Neural cell (in vitro differentiated cells): Measurements from ENCODE around the gene PRR11. TPM values are rescaled to one million over a fixed set of nuclear protein-coding genes. Genes with fewer than 3 reads are reported as not detected.
A peak's percentile ranks its signal among the peaks of the same experiment; 100 is the strongest.

Source experiments
- H2AFZ ChIP-seq: fragments of 200-600, 300-800 bp; sonication (generic), shearing (Covaris generic); 2 replicates; pipeline ENCODE4 v1.6.0; 2014; ENCODE audit warnings: low read depth, mild to moderate bottlenecking, antibody characterized with exemption, low read length, moderate library complexity
- H3F3A ChIP-seq: fragments of 200-600 bp; shearing (Covaris generic); 2 replicates; pipeline ENCODE4 v1.6.1; 2016; ENCODE audit warnings: mild to moderate bottlenecking, moderate library complexity, mixed read lengths, antibody characterized with exemption, low read length; ENCODE audit not compliant: insufficient read depth, poor library complexity, severe bottlenecking
- H3K27ac ChIP-seq: fragments of 200-600, 300-800 bp; sonication (generic), shearing (Covaris generic); 2 replicates; pipeline ENCODE4 v1.5.1; 2014; ENCODE audit warnings: mild to moderate bottlenecking, low read length, moderate library complexity
- H3K27me3 ChIP-seq: fragments of 300-800, 200-600 bp; sonication (generic), shearing (Covaris generic); 2 replicates; pipeline ENCODE4 v1.6.0; 2014; ENCODE audit warnings: mild to moderate bottlenecking, low read depth, low read length, moderate library complexity; ENCODE audit not compliant: insufficient read depth
- H3K36me3 ChIP-seq: fragments of 300-800, 200-600 bp; sonication (generic), shearing (Covaris generic); 2 replicates; pipeline ENCODE4 v1.5.1; 2014; ENCODE audit warnings: mild to moderate bottlenecking, antibody characterized with exemption, low read length, moderate library complexity; ENCODE audit not compliant: insufficient read depth
- H3K4me2 ChIP-seq: fragments of 300-800, 200-600 bp; sonication (generic), shearing (Covaris generic); 2 replicates; pipeline ENCODE4 v1.6.0; 2014; ENCODE audit warnings: mild to moderate bottlenecking, low read length
- H3K4me3 ChIP-seq: fragments of 300-800, 200-600 bp; sonication (generic), shearing (Covaris generic); 2 replicates; pipeline ENCODE4 v1.5.1; 2014; ENCODE audit warnings: mild to moderate bottlenecking, low read length, moderate library complexity
- H3K79me2 ChIP-seq: fragments of 200-600 bp; shearing (Covaris generic); replicated peaks from 2 replicates; pipeline ENCODE4 v1.6.0; 2014; ENCODE audit warnings: mild to moderate bottlenecking, low read length, moderate library complexity; ENCODE audit not compliant: insufficient read depth
- H3K9ac ChIP-seq: fragments of 300-800, 200-600 bp; sonication (generic), shearing (Covaris generic); 2 replicates; pipeline ENCODE4 v1.6.1; 2016; ENCODE audit warnings: mild to moderate bottlenecking, low read length, mixed read lengths
- H3K9me2 ChIP-seq: fragments of 200-600 bp; shearing (Covaris generic); 2 replicates; pipeline ENCODE4 v1.6.1; 2016; ENCODE audit warnings: mild to moderate bottlenecking, low read length, mixed read lengths; ENCODE audit not compliant: insufficient read depth
- H3K9me3 ChIP-seq: fragments of 200-600, 300-800 bp; sonication (generic), shearing (Covaris generic); 2 replicates; pipeline ENCODE4 v1.6.1; 2016; ENCODE audit warnings: mild to moderate bottlenecking, mixed run types, low read length, moderate library complexity, mixed read lengths
- H4K20me1 ChIP-seq: fragments of 200-600 bp; shearing (Covaris generic); 2 replicates; pipeline ENCODE4 v1.6.1; 2016; ENCODE audit warnings: mild to moderate bottlenecking, mixed run types; ENCODE audit not compliant: insufficient read depth
- EP300 ChIP-seq: fragments of 450-650 bp; conservative IDR thresholded peaks from 2 replicates; pipeline ENCODE4 v1.6.1; 2014; ENCODE audit warnings: antibody characterized with exemption, mild to moderate bottlenecking, moderate library complexity; ENCODE audit not compliant: poor library complexity, severe bottlenecking
- EZH2 ChIP-seq: fragments of 200-600, 300-800 bp; shearing (Covaris generic), sonication (generic); IDR thresholded peaks from 2 replicates; pipeline ENCODE4 v1.6.1; 2014; ENCODE audit warnings: antibody characterized with exemption, low read length, borderline replicate concordance, mild to moderate bottlenecking; ENCODE audit not compliant: insufficient read depth, poor library complexity, severe bottlenecking
- MXI1 ChIP-seq: fragments of 450-650 bp; conservative IDR thresholded peaks from 2 replicates; pipeline ENCODE4 v1.6.1; 2014; ENCODE audit warnings: antibody characterized with exemption, mild to moderate bottlenecking; ENCODE audit not compliant: poor library complexity, severe bottlenecking
- POLR2AphosphoS5 ChIP-seq: IDR thresholded peaks from 2 replicates; pipeline ENCODE4 v1.6.1; 2012
- RAD21 ChIP-seq: fragments of 450-650 bp; conservative IDR thresholded peaks from 2 replicates; pipeline ENCODE4 v1.6.1; 2014; ENCODE audit warnings: antibody characterized with exemption, mild to moderate bottlenecking, moderate library complexity
- SMC3 ChIP-seq: fragments of 450-650 bp; conservative IDR thresholded peaks from 2 replicates; pipeline ENCODE4 v1.6.1; 2014; ENCODE audit warnings: antibody characterized with exemption, mild to moderate bottlenecking, moderate library complexity; ENCODE audit not compliant: poor library complexity
- TAF1 ChIP-seq: IDR thresholded peaks from 2 replicates; pipeline ENCODE4 v1.6.1; 2012; ENCODE audit warnings: low read depth
- polyA plus RNA-seq: library from polyadenylated mRNA; depleted of rRNA; stranded (reverse); fragments of >200 nt; gene quantifications from 2 replicates; pipeline ENCODE4 v1.2.3, GENCODE V29; 2014
- TF ChIP-seq, protein P1 (sequence below): fragments of 450-650 bp; IDR thresholded peaks from 2 replicates; pipeline ENCODE4 v1.5.1; 2014; ENCODE audit warnings: antibody characterized with exemption, mild to moderate bottlenecking, moderate library complexity; ENCODE audit not compliant: poor library complexity, severe bottlenecking
- TF ChIP-seq, protein P2 (sequence below): IDR thresholded peaks from 2 replicates; pipeline ENCODE4 v1.6.1; 2012; ENCODE audit warnings: borderline replicate concordance

Gene PRR11
- polyA plus RNA-seq, 1 donor from 2014 or later: 0.22 TPM

DNA sequence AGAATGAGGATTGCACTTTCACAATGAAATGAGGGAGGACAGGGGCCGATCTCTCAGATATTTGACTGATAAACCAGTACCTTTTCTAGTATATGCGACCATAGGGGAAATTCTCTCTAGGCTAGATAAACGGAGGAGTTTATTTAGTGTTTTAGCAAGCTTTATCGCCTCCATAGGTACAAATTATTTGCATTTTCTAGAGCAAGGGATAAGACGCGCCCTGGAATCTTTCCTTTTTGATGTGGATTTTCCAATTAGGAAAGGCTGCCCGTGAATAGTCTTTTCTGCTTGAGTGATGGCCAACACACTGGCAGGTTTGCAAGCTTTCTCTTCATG is 64.4 kb downstream of the PRR11 start:
- Histone ChIP-seq H4K20me1 (no peaks in the 10 kb centered on the region), H3K36me3 (no peaks in the 10 kb centered on the region), H3F3A (peaks cover 10% of the 10 kb centered on the region), H3K9me3 (no peaks in the 10 kb centered on the region), H3K4me3 (peak overlapping the region; percentile 74), H3K27ac (peak overlapping the region; percentile 99), H2AFZ (peak overlapping the region; percentile 58), H3K79me2 (peaks cover 23% of the 10 kb centered on the region), H3K9ac (peak overlapping the region; percentile 98), H3K9me2 (no peaks in the 10 kb centered on the region), H3K4me2 (peak overlapping the region; percentile 18), H3K27me3 (no peaks in the 10 kb centered on the region)
- TF ChIP-seq, protein P1, sequence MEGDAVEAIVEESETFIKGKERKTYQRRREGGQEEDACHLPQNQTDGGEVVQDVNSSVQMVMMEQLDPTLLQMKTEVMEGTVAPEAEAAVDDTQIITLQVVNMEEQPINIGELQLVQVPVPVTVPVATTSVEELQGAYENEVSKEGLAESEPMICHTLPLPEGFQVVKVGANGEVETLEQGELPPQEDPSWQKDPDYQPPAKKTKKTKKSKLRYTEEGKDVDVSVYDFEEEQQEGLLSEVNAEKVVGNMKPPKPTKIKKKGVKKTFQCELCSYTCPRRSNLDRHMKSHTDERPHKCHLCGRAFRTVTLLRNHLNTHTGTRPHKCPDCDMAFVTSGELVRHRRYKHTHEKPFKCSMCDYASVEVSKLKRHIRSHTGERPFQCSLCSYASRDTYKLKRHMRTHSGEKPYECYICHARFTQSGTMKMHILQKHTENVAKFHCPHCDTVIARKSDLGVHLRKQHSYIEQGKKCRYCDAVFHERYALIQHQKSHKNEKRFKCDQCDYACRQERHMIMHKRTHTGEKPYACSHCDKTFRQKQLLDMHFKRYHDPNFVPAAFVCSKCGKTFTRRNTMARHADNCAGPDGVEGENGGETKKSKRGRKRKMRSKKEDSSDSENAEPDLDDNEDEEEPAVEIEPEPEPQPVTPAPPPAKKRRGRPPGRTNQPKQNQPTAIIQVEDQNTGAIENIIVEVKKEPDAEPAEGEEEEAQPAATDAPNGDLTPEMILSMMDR: no peak

DNA sequence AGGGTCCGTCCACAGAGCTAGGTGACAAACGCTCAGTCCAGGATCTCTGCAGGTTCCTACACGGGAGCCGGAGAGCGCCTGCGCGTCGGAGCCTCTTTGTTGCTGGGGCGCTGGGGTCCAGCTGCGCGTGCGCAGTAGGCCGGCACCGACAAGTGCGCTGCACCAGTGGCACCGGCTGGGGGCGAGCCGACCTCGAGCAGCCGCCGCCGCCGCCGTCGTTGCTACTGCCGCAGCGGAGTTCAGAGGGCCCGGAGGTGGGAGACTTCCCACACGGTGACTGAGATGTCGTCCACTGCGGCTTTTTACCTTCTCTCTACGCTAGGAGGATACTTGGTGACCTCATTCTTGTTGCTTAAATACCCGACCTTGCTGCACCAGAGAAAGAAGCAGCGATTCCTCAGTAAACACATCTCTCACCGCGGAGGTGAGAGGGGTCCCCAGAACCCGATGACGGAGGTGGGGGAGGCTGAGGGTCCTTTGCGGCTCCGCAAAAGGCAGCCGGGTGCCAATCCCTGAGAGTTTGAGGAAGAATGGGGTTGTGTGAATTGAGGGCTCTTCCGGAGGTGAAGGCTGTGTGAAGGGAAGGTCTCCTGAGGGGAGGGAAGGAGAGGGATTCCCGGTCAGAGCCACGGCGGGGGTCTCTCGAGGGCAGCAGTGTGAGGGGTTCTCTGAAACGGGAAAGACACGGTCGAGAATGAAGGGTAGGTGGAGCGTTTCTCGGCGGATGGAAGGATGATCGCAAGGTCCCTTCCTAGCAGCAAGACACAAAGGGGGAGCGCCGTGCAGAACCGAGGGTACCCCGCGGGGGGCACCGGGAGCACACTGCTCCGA is 65.0 kb downstream of the PRR11 start, which contains the start of gene GDPD1:
Gene GDPD1, plus strand, starts transcription at position 184 of the 831 bp plus-strand sequence. Its CDS starts 99 bp downstream, at position 283.
- Histone ChIP-seq H3K9me2 (no peaks in the 10 kb centered on the region), H3F3A (peaks cover 10% of the 10 kb centered on the region), H3K36me3 (no peaks in the 10 kb centered on the region), H3K27me3 (no peaks in the 10 kb centered on the region), H2AFZ (peak within 1 kb of the TSS; percentile 84), H3K9ac (peak within 1 kb of the TSS; percentile 98), H3K79me2 (peaks cover 28% of the 10 kb centered on the region), H3K4me3 (peak within 1 kb of the TSS; percentile 74), H3K9me3 (no peaks in the 10 kb centered on the region), H3K27ac (peak within 1 kb of the TSS; percentile 99), H4K20me1 (no peaks in the 10 kb centered on the region), H3K4me2 (peak within 1 kb of the TSS; percentile 59)
- TF ChIP-seq, protein P2, sequence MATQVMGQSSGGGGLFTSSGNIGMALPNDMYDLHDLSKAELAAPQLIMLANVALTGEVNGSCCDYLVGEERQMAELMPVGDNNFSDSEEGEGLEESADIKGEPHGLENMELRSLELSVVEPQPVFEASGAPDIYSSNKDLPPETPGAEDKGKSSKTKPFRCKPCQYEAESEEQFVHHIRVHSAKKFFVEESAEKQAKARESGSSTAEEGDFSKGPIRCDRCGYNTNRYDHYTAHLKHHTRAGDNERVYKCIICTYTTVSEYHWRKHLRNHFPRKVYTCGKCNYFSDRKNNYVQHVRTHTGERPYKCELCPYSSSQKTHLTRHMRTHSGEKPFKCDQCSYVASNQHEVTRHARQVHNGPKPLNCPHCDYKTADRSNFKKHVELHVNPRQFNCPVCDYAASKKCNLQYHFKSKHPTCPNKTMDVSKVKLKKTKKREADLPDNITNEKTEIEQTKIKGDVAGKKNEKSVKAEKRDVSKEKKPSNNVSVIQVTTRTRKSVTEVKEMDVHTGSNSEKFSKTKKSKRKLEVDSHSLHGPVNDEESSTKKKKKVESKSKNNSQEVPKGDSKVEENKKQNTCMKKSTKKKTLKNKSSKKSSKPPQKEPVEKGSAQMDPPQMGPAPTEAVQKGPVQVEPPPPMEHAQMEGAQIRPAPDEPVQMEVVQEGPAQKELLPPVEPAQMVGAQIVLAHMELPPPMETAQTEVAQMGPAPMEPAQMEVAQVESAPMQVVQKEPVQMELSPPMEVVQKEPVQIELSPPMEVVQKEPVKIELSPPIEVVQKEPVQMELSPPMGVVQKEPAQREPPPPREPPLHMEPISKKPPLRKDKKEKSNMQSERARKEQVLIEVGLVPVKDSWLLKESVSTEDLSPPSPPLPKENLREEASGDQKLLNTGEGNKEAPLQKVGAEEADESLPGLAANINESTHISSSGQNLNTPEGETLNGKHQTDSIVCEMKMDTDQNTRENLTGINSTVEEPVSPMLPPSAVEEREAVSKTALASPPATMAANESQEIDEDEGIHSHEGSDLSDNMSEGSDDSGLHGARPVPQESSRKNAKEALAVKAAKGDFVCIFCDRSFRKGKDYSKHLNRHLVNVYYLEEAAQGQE: peak; percentile 95
- TF ChIP-seq, protein P1: peak; percentile 96
- peak; percentile 42 for TF ChIP-seq MXI1
- peak; percentile 98 for TF ChIP-seq POLR2AphosphoS5
- no peak for TF ChIP-seq EZH2
- peak; percentile 87 for TF ChIP-seq TAF1
- peak; percentile 78 for TF ChIP-seq RAD21
- peak; percentile 71 for TF ChIP-seq SMC3
- TF ChIP-seq EP300: no peak
